HG03039 (cell line): ENCODE measurements around the gene SAP25.
"Not testable (repeated sequence)": the region's sequence is repeated elsewhere in the genome, so short reads cannot be mapped to it uniquely, and the experiment has no call there.

ENCODE experiments used
- ATAC-seq: cut with Tn5 transposase; IDR thresholded peaks from one replicate; pipeline ENCODE4 v1.9.1; 2021; ENCODE audit warnings: mild to moderate bottlenecking, moderate library complexity; ENCODE audit not compliant: unreplicated experiment

SAP25 gene

GRCh38 chr7:100577103-100577502, 3.4 kb upstream of the SAP25 start:
- ATAC-seq: no peak

- no peak for ATAC-seq
Measured at GRCh38 chr7:100576384-100576993, 2.8 kb upstream of the SAP25 start.

GRCh38 chr7:100575746-100576383, 2.2 kb upstream of the SAP25 start:
- no peak for ATAC-seq

- ATAC-seq: no peak
Measured at GRCh38 chr7:100575206-100575631, 1.5 kb upstream of the SAP25 start.

GRCh38 chr7:100574362-100575205, 884 bp upstream of the SAP25 start:
- no peak for ATAC-seq

- no peak for ATAC-seq
Measured at GRCh38 chr7:100572949-100573675, 588 bp downstream of the SAP25 start.

- no peak for ATAC-seq
Measured at GRCh38 chr7:100572281-100572948, 1.3 kb downstream of the SAP25 start.

GRCh38 chr7:100571829-100572116, 1.9 kb downstream of the SAP25 start:
- ATAC-seq: no peak

GRCh38 chr7:100570954-100571828, 2.5 kb downstream of the SAP25 start:
- ATAC-seq: no peak

- ATAC-seq: no peak
Measured at GRCh38 chr7:100568896-100569844, 4.5 kb downstream of the SAP25 start.

GRCh38 chr7:100568176-100568895, 5.4 kb downstream of the SAP25 start:
- no peak for ATAC-seq

GRCh38 chr7:100567751-100568175, 5.9 kb downstream of the SAP25 start:
- no peak for ATAC-seq

- ATAC-seq: no peak
Measured at GRCh38 chr7:100567031-100567730, 6.5 kb downstream of the SAP25 start.

- no peak for ATAC-seq
Measured at GRCh38 chr7:100566018-100566531, 7.6 kb downstream of the SAP25 start.

GRCh38 chr7:100565133-100565571, 8.5 kb downstream of the SAP25 start:
- ATAC-seq: no peak

GRCh38 chr7:100564405-100564804, 9.3 kb downstream of the SAP25 start:
- not testable (repeated sequence) for ATAC-seq

GRCh38 chr7:100563809-100564400, 9.8 kb downstream of the SAP25 start:
- ATAC-seq: no peak
